Thyroid gland (tissue), 4 donors: Measurements from ENCODE around the gene POU2AF2.

Source experiments
- POLR2A ChIP-seq, 2 donors: fragments of 450-650 bp; IDR thresholded peaks; one replicate each; pipeline ENCODE4 v1.6.1; 2017; ENCODE audit warnings: antibody characterized with exemption in 2 of 2, mild to moderate bottlenecking in 2 of 2, moderate library complexity in 1 of 2
- TF ChIP-seq, protein P1 (sequence below), 6 experiments: fragments of 200-600 bp in 3 of 6; fragments of 450-650 bp in 3 of 6; sonication (generic) in 3 of 6; IDR thresholded peaks; one replicate each; pipeline ENCODE4 v1.5.1; 2016 to 2019; ENCODE audit warnings: antibody characterized with exemption in 6 of 6, mild to moderate bottlenecking in 2 of 6, inconsistent platforms in 1 of 6, moderate library complexity in 1 of 6

DNA sequence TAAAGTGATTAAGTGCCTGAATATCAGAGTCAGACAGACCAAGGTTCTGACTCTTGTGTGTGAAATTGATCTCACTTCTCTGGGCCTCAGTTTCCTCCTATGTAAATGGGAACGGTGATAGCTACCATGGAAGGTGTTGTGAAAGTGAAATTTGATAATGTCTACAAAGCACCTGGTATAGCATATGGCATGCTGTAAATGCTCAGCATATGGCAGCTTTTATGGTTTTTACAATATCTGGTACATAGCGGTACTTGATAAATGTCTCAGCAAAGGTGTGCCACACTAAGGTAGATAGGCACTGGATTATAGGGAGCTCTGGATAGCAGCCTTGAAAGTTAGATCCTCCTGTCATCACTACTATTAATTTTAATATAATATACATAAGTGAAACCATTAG, 19.9 kb downstream of the POU2AF2 start:
- TF ChIP-seq, protein P1, sequence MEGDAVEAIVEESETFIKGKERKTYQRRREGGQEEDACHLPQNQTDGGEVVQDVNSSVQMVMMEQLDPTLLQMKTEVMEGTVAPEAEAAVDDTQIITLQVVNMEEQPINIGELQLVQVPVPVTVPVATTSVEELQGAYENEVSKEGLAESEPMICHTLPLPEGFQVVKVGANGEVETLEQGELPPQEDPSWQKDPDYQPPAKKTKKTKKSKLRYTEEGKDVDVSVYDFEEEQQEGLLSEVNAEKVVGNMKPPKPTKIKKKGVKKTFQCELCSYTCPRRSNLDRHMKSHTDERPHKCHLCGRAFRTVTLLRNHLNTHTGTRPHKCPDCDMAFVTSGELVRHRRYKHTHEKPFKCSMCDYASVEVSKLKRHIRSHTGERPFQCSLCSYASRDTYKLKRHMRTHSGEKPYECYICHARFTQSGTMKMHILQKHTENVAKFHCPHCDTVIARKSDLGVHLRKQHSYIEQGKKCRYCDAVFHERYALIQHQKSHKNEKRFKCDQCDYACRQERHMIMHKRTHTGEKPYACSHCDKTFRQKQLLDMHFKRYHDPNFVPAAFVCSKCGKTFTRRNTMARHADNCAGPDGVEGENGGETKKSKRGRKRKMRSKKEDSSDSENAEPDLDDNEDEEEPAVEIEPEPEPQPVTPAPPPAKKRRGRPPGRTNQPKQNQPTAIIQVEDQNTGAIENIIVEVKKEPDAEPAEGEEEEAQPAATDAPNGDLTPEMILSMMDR (IDR thresholded peaks at IDR 0.05): no peak
- TF ChIP-seq POLR2A (IDR thresholded peaks at IDR 0.05): no peak
